ENCODE results near the gene APPBP2.
"Not testable (repeated sequence)": the region's sequence is repeated elsewhere in the genome, so short reads cannot be mapped to it uniquely, and the experiment has no call there.

APPBP2 gene

GRCh38 chr17:60529806-60530205, 3.8 kb upstream of the APPBP2 start:
- no peak for FAIRE-seq

- no peak for FAIRE-seq
Observed at GRCh38 chr17:60528828-60529227, 2.8 kb upstream of the APPBP2 start.

GRCh38 chr17:60527701-60528100, 1.7 kb upstream of the APPBP2 start:
- no peak for FAIRE-seq

GRCh38 chr17:60526726-60527125, 684 bp upstream of the APPBP2 start:
- no peak for FAIRE-seq

GRCh38 chr17:60525328-60525684, 736 bp downstream of the APPBP2 start:
- FAIRE-seq = no peak

GRCh38 chr17:60524463-60525327, 1.3 kb downstream of the APPBP2 start:
- FAIRE-seq = no peak

- FAIRE-seq = no peak
Observed at GRCh38 chr17:60523822-60524221, 2.2 kb downstream of the APPBP2 start.

GRCh38 chr17:60522889-60523626, 3.0 kb downstream of the APPBP2 start:
- FAIRE-seq = no peak

- no peak for FAIRE-seq
Observed at GRCh38 chr17:60519795-60520194, 6.2 kb downstream of the APPBP2 start.

GRCh38 chr17:60515683-60516082, 10.4 kb downstream of the APPBP2 start:
- FAIRE-seq = not testable (repeated sequence)

- not testable (repeated sequence) for FAIRE-seq
Observed at GRCh38 chr17:60515199-60515598, 10.8 kb downstream of the APPBP2 start.

GRCh38 chr17:60514500-60514899, 11.5 kb downstream of the APPBP2 start:
- no peak for FAIRE-seq

GRCh38 chr17:60514053-60514452, 12.0 kb downstream of the APPBP2 start:
- FAIRE-seq = no peak

GRCh38 chr17:60513014-60513413, 13.0 kb downstream of the APPBP2 start:
- no peak for FAIRE-seq

GRCh38 chr17:60510723-60511122, 15.3 kb downstream of the APPBP2 start:
- no peak for FAIRE-seq

- no peak for FAIRE-seq
Observed at GRCh38 chr17:60510031-60510430, 16.0 kb downstream of the APPBP2 start.

GRCh38 chr17:60508384-60508980, 17.6 kb downstream of the APPBP2 start:
- peak; percentile 30 for FAIRE-seq

- no peak for FAIRE-seq
Observed at GRCh38 chr17:60506312-60506711, 19.7 kb downstream of the APPBP2 start.

GRCh38 chr17:60502145-60502544, 23.9 kb downstream of the APPBP2 start:
- FAIRE-seq = no peak

GRCh38 chr17:60501589-60501988, 24.5 kb downstream of the APPBP2 start:
- no peak for FAIRE-seq

- no peak for FAIRE-seq
Observed at GRCh38 chr17:60496041-60496440, 30.0 kb downstream of the APPBP2 start.

GRCh38 chr17:60495260-60495659, 30.8 kb downstream of the APPBP2 start:
- FAIRE-seq = no peak

GRCh38 chr17:60493847-60494321, 32.2 kb downstream of the APPBP2 start:
- no peak for FAIRE-seq

- FAIRE-seq = no peak
Observed at GRCh38 chr17:60491771-60492170, 34.3 kb downstream of the APPBP2 start.
